Hematopoietic multipotent progenitor cell treated with erythropoietin and hydrocortisone succinate and interleukin-3 and kit ligand, for 8 days (in vitro differentiated cells): Measurements from ENCODE around the gene KLF13.
"Not testable (repeated sequence)": the region's sequence is repeated elsewhere in the genome, so short reads cannot be mapped to it uniquely, and the experiment has no call there.

ENCODE experiments used
- DNase-seq: peaks from one replicate; pipeline ENCODE4 v3.0.0-alpha.2; 2015

Gene KLF13

GRCh38 chr15:31347981-31348803 lies 21.6 kb downstream of the KLF13 start:
- DNase-seq = no peak

GRCh38 chr15:31349233-31350141 lies 22.9 kb downstream of the KLF13 start:
- no peak for DNase-seq

- DNase-seq = no peak
These were observed 24.1 kb downstream of the KLF13 start for GRCh38 chr15:31350771-31351170.

GRCh38 chr15:31352339-31352751 lies 25.7 kb downstream of the KLF13 start:
- DNase-seq = no peak

GRCh38 chr15:31352911-31353811 lies 26.5 kb downstream of the KLF13 start:
- peak; percentile 53 for DNase-seq

- no peak for DNase-seq
These were observed 27.3 kb downstream of the KLF13 start for GRCh38 chr15:31353931-31354330.

GRCh38 chr15:31356097-31356496 lies 29.5 kb downstream of the KLF13 start:
- not testable (repeated sequence) for DNase-seq

GRCh38 chr15:31357148-31357547 lies 30.5 kb downstream of the KLF13 start:
- DNase-seq = no peak

- DNase-seq = no peak
These were observed 31.5 kb downstream of the KLF13 start for GRCh38 chr15:31358163-31358562.

GRCh38 chr15:31358957-31359701 lies 32.5 kb downstream of the KLF13 start:
- DNase-seq = no peak

GRCh38 chr15:31359702-31360111 lies 33.1 kb downstream of the KLF13 start:
- DNase-seq = peak; percentile 83

GRCh38 chr15:31360158-31360561 lies 33.5 kb downstream of the KLF13 start:
- DNase-seq = no peak

GRCh38 chr15:31360843-31361763 lies 34.5 kb downstream of the KLF13 start:
- DNase-seq = peak; percentile 64

- peak; percentile 78 for DNase-seq
These were observed 35.3 kb downstream of the KLF13 start for GRCh38 chr15:31361764-31362515.

- DNase-seq = no peak
These were observed 36.3 kb downstream of the KLF13 start for GRCh38 chr15:31362886-31363285.

GRCh38 chr15:31364301-31365031 lies 37.8 kb downstream of the KLF13 start:
- peak; percentile 95 for DNase-seq

- DNase-seq = no peak
These were observed 38.5 kb downstream of the KLF13 start for GRCh38 chr15:31365032-31365654.

- DNase-seq = peak; percentile 98
These were observed 39.1 kb downstream of the KLF13 start for GRCh38 chr15:31365655-31366127.
